CD4-positive, alpha-beta T cell treated with Interleukin-17A for 1 hour (primary cell): ENCODE results near the gene SLC6A3.
"Not testable (repeated sequence)": the region's sequence is repeated elsewhere in the genome, so short reads cannot be mapped to it uniquely, and the experiment has no call there.

ENCODE experiments used
- DNase-seq: peaks from one replicate; pipeline ENCODE4 v3.0.0-alpha.2; 2020

Gene SLC6A3

GRCh38 chr5:1385395-1386273, 59.6 kb downstream of the SLC6A3 start:
- DNase-seq, result peak; percentile 87

- no peak for DNase-seq
These were observed 60.7 kb downstream of the SLC6A3 start for GRCh38 chr5:1384521-1384920.

- no peak for DNase-seq
These were observed 61.3 kb downstream of the SLC6A3 start for GRCh38 chr5:1383886-1384401.

GRCh38 chr5:1383344-1383743, 61.9 kb downstream of the SLC6A3 start:
- no peak for DNase-seq

GRCh38 chr5:1382248-1382700, 63.0 kb downstream of the SLC6A3 start:
- DNase-seq, result no peak

GRCh38 chr5:1381370-1382247, 63.6 kb downstream of the SLC6A3 start:
- DNase-seq, result no peak

GRCh38 chr5:1380910-1381309, 64.3 kb downstream of the SLC6A3 start:
- DNase-seq, result no peak

GRCh38 chr5:1380011-1380817, 65.0 kb downstream of the SLC6A3 start:
- DNase-seq, result peak; percentile 66

- DNase-seq, result no peak
These were observed 66.2 kb downstream of the SLC6A3 start for GRCh38 chr5:1378866-1379659.

- no peak for DNase-seq
These were observed 67.1 kb downstream of the SLC6A3 start for GRCh38 chr5:1378096-1378495.

- DNase-seq, result no peak
These were observed 68.3 kb downstream of the SLC6A3 start for GRCh38 chr5:1376981-1377380.

- DNase-seq, result no peak
These were observed 69.1 kb downstream of the SLC6A3 start for GRCh38 chr5:1375871-1376810.

GRCh38 chr5:1374679-1375055, 70.6 kb downstream of the SLC6A3 start:
- DNase-seq, result no peak

GRCh38 chr5:1374030-1374678, 71.1 kb downstream of the SLC6A3 start:
- peak; percentile 55 for DNase-seq

- DNase-seq, result not testable (repeated sequence)
These were observed 73.3 kb downstream of the SLC6A3 start for GRCh38 chr5:1371972-1372342.

GRCh38 chr5:1371218-1371971, 73.8 kb downstream of the SLC6A3 start:
- no peak for DNase-seq

GRCh38 chr5:1370006-1370405, 75.2 kb downstream of the SLC6A3 start:
- no peak for DNase-seq

- no peak for DNase-seq
These were observed 76.5 kb downstream of the SLC6A3 start for GRCh38 chr5:1368756-1369155.

GRCh38 chr5:1368236-1368635, 77.0 kb downstream of the SLC6A3 start:
- no peak for DNase-seq
